ENCODE measurements around the gene EXOSC9.
A peak's percentile ranks its signal among the peaks of the same experiment; 100 is the strongest.

EXOSC9 gene

DNA sequence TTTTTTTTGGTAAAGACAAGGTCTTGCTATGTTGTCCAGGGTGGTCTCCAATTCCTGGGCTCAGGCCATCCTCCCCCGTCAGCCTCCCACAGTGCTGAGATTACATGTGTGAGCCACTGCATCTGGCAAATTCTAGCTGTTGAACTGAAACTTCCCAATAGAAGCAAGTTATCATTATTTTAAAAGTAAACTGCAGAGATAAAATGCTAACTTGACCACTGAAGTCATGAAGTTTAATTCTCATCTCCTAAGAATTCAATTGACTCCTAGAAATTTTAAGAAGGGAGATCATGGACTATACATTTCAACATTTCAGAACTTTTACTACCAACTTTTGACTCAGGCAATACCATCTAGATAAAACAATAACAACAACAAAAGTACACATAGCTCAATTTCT lies 11.7 kb upstream of the EXOSC9 start:
- DNase-seq (ENCODE audit: low read depth in 2 of 2), result no peak

DNA sequence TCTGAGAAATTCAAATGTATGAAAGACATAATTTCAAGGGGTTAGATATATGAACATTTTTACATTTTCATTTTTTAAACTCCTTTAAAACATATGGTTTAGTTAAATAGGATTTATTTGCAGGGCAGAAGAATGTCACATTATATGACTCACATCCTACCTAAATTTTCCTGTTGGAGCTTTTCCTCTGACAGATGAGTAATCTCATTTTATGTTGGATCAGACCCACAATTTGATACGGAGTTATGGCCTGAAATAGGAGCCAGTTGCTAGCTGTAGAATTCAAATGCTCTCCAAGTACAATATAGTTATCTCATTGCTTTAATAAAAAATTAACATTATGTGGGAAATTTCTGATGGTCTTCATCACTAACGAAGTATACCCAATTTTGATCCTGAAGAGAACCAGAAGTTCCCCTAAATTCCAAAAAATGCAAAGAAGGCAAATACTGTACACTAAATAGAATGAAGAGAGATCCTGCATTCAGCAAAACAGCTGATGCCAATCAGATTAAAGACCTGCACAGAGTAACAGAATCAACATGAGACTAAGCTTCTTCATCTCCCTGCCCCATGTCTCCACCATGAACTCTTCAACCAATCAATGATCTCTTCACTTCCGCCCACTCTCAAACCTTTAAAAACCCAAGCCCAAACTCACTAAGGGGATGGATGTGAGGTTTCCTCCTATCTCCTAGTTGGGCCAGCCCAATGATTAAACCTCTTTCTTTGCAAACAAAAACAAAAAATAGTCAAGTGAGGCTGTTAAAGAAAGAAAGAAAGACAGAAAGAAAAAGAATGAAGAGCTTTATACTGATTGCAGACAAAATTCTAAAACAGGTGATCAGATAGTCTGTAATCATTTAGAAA lies 10.9 kb upstream of the EXOSC9 start:
- DNase-seq (ENCODE audit: low read depth in 2 of 2), result no peak

DNA sequence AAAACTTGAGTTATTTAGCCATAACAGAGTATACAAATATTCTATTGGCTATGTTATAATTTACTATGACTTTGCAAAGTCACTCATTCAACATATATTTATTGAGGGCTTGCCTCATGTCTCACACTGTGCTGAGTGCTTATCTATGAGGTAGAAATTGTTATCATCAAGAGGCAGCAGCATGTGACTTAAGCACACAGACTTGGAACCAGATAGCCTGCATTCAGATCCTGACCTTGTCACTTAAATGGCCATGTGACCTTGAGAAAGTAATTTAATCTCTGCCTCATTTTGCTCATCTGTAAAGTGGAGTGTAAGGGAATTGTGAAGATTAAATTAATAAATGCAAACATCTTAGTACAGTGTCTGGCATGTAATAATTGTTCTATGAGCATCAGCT lies 10.1 kb upstream of the EXOSC9 start:
- no peak for DNase-seq (ENCODE audit: low read depth in 2 of 2)

DNA sequence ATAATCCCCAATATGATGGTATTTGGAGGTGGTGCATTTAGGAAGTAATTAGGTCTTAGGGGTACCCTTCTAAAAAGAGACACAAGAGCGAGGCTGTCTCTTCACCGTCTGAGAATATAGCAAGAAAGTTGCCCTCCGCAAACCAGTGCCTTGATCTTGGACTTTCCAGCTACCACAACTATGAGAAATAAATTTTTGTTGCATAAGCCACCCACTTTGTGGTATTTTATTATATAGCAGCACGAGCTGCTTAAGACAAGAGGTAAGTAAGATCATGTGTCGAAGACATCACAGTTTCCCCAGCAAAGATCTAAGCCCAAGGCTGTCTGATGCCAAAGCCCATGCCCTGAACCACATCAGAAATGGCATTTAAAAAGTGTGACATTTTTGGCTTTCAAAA lies 9.6 kb upstream of the EXOSC9 start:
- no peak for DNase-seq (ENCODE audit: low read depth in 2 of 2)

DNA sequence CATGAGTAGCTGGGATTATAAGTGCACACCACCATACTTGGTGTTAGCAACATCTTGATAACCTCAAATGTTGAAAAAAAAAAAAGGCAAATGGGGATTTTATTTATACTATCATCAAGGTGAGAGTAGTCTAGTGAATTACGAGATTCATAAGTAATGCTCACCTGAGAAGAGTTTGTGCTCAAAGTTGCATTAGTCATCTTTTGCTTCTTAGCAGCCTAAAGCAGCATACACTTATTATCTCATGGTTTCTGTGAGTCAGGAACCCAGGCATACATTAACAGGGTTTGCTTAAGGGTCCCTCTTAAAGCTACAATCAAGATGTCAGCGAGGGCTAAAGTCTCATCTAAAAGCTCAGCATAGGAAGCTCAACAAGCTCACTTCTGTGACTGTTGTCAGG lies 8.2 kb upstream of the EXOSC9 start:
- no peak for DNase-seq (ENCODE audit: low read depth in 2 of 2)

DNA sequence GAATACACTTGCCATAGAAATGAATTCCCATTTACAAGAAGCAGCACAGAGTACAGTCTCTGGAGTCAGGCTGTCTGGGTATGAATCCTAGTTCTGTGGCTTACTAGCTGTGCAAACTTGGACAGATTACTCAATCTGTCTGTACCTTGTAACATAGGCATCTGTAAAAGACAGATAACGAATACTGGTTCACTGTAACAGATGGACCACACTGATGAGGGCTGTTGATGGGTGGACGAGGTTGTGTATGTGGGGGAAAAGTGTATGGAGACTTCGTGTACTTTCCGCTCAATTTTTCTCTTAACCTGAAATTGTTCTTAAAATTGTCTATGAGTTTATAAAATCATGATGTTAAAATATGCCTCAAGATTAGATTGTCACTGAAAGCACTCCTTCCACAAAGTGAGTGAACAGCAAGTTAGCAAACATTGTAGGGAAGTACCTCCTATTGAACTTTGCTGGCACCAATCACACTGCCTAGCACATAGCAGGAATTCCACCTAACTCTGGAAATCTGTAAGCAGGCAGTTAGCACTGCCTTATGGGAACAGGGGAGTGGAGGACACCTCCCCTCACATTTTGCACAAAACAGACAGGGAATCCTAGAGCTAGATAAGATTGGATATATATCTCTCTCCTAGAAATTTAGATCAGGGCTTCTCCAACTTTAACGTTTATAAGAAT lies 6.5 kb upstream of the EXOSC9 start:
- DNase-seq (ENCODE audit: low read depth in 2 of 2), result no peak

DNA sequence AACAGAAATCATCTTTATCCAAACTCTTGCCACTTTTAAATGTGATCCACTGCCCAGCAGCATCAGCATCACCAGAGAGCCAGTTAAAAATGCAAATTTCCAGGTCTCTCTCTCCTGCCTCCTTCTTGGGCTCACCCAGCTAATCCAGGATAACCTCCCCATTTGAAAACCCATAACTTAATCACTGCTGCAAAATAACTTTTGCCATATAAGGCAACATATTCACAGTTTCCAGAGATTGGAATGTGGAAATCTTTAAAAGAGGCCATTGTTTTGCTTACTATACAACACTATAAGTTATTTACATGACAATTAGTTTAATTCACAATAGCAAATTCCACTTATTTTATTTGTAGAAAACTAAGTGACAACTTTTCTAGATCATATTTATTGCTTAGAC lies 4.8 kb upstream of the EXOSC9 start:
- DNase-seq (ENCODE audit: low read depth in 2 of 2), result no peak

DNA sequence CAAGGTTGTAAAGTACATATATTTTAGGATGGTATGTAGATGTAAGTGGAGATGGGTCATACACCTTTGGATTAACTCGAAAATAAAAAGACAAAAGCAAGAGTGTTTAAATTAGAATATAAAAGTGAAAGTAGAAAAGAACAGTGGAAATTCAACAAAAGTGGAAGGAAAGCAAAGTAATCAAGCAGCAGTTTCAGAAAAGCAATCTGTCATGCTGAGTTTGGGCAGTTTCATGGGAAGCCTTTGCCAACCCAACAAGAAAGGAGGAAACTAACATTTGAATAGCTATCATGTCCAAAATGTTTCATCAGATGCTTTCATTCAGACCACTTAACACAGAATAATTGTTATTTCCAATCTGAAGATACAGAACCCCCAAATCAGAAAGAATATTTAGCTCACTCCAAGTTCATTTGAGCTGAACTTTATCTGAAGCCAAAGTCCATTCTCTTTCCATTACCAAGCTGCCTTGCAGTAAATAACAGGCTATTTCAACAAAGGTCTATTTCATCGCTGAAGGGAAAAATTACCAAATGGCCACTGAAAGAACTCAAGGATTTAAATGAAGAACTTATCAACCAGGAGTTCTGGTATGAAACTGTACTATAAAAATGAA lies 1.8 kb upstream of the EXOSC9 start:
- no peak for DNase-seq (ENCODE audit: low read depth in 2 of 2)

DNA sequence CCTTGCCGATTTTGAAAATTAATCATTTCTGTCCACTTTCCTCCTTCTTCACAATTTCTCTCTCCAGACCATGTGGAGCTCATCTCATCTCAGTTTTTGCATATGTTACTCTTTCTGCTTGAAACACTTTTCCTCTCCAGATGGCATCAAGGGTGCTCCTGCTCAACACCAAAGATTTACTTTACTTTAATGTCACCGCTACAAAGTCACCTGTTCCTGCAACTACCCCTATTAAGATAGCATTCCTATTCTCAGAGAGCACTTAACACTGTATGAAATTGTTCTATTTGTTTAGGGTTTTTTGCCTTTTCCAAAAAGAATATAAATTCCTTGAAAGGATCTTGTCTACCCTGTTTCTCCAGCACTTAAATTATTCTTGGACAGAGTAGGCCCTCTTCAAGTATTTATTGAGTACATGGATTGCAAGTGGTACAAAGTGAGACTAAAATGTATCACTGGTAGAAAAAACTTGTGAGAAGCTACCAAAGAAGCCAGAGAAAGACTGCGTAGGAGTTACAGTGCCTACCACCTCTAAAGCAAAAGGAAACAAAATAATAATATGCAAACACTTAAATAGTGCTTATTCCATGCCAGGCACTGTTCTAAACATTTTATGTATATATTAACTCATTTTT lies 1.1 kb upstream of the EXOSC9 start:
- DNase-seq (ENCODE audit: low read depth in 2 of 2), result no peak

DNA sequence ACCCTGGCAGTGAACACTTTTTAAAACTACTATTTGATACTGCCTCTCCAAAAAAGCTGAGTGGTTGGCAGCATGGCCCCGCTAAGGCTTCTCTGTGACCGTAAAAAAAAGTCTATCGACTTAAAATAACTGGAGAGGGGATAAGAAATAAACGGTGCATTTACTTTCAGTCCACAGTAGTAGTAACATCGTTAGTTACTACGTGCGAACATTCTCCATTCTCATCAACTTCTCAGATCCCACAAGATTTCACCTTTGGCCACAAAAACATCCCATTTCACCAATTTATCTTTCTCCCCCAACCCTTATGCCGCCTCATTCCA lies 524 bp upstream of the EXOSC9 start:
- no peak for DNase-seq (ENCODE audit: low read depth in 2 of 2)

DNA sequence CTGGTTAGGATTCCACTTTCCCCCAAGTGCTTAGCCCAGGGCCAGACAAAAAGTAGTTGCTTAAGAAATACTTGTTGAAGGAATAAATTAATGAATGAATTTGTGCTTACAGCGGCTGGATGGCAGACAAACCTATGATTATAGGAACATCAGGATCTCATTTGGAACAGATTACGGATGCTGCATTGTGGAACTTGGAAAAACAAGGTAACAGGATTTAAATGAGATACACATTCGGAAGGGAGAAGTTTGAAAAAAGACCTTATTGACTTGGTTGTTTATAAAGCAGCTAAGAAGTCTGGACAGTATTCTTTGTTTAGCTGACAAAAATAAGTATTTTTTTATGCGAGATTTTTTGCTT lies 572 bp downstream of the EXOSC9 start:
- no peak for DNase-seq (ENCODE audit: low read depth in 2 of 2)

DNA sequence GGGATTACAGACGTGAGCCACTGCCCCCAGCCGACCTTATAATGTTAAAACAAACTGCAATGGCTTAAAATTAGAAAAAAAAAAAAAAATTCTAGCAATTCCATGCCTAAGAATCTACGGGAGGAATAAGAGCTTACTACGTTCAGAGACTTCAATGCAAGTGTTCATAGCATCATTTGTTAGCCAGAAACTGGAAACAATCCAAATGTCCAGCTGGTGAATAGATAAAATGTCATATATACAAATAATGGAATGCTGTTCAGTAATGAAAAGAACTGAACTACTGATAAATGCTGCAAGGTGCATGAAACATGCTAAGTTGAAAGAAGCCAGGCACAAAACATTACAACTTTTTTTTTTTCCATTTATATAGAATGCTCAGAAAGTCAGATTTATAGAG lies 5.3 kb downstream of the EXOSC9 start:
- no peak for DNase-seq (ENCODE audit: low read depth in 2 of 2)

DNA sequence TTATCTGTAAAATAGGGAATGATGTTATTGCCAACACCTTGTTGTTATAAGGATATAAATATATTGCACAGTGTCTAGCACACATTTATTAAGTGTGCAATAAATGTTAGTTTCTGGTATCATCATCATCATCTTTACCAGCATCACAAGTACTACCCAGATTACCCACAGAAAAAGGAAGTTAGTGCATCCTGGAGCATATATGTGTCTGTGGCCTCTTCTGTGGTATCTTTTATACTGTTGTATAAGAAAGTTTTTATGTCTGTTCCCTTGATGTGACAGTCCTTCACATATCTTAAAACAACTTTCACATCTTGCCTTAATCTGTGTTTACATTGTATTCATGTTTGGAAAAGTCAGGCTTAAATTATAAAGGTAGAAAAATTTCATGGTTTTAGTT lies 10.0 kb downstream of the EXOSC9 start:
- no peak for DNase-seq (ENCODE audit: low read depth in 2 of 2)

DNA sequence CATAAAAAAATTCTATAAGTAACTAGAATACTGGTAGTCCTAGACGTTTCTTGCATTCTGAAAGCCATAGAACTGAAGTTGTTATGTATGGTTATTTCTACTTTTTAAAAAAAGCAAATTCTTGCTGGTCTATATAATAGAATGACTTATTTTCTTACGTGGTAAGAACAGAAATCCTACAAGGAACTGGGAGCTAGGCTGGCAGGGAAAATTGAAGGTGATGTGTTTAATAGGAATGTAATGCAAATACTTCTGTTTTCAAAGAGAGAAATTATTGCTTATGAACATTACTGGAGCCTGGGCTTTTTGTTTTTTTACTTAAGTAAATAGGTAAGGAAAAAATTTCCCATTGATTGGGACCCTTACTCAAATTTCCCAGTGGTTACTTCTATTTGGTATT lies 13.6 kb downstream of the EXOSC9 start:
- DNase-seq (ENCODE audit: low read depth in 2 of 2), result no peak

DNA sequence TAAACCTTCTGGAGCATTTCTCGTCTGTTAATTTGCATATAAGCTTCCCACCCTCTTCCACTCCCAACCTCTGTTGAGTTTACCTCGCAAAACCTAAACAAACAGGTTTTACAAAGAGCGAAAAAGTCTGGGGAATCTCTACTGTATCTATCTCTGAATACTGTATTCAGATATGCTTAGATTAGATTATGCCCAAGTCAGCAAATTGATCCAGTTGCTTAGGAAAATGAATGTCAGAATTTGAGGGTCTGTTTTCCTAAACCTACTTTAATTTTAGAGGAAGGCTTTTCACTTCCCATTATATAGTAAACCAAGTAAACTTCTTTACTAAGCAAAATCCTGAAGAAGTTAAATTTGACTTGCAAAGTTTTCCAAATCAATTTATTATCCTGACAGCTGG lies 15.9 kb downstream of the EXOSC9 start:
- no peak for DNase-seq (ENCODE audit: low read depth in 2 of 2)

DNA sequence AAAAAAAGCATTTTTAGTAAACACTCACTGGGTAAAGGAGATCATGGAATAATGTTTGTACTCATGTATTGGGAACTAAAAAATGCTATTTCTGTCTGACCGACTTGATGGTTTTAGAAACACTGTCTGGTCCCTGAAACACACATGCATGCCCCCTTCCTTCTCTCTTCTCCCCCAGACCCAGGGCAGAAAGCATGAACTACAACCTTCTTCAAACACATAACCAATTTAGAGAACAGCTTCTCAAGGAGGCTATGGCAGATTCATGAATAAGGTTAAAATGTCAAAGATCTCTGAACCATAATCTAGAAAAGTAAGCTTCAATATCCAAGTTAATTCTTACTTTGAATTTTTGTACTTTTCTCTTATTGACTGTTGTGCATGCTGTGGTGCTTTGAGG lies 16.6 kb downstream of the EXOSC9 start:
- no peak for DNase-seq (ENCODE audit: low read depth in 2 of 2)

DNA sequence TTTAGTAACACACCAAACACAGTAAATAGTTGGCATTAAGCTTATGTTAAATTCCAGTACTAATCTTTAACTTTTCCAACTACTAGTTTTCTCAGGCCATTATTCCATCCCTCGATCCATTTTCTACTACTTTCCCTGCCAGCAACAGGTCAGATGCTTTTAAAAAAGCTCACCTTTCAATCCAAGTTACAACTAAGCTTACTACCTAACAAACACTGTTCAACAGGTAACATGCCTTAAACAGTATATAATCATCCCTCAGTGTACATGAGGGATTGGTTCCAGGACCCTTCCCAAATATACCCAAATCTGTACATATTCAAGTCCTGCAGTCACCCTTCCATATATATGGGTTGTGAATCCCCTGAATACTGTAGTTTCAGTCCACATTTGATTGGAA lies 17.1 kb downstream of the EXOSC9 start:
- no peak for DNase-seq (ENCODE audit: low read depth in 2 of 2)

DNA sequence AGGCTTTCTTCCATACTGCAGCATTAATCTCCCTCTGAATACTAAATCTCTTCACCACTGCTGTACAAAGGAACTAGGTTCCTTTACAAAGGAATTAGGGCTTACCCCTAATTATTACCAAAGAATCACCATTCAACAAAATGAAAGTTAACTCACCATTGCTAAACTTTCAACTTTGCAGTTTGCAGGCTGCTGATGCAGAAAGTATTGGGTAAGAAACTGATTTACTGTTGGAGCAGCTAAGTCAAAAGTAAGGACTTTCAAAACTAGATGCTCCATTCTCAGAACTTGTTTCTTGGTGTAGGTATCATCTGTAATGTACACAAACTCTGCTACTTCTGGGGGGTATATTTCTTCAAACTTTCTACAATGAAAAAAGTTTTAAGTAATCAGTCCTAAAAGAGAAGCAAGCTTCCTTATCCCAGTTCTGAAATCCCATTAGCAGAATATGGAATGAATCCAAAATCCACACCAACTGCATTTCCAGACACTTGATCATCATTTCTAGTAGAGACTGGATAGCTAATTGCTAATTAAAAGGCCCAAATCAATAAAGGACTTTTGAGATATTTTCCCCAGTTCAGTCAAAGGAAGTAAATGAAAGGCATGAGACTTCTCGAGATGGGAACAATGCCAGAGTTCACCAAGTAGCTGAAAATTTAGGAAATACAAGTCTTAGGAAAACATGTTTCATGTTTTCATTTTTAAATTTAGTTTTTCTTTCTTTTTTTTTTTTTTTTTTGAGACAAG lies 18.3 kb downstream of the EXOSC9 start:
- DNase-seq (ENCODE audit: low read depth in 2 of 2), result no peak

DNA sequence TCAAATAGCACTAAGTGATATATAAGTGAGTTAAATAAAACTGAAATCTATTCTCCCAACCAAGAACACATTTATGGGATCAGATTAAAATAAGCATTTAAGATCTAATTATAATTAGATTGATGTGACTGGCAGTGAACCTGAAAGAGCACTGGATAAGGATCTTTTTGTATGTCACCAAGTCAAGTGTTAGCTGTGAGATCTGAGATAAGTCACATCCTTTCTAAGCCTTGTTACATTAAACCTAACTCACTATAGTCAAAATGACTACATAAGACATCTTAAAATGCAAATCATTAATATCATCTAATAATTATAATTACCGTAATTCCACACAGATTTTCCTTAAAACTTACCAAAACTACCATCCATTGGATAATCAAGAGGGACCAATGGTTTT lies 20.9 kb downstream of the EXOSC9 start:
- DNase-seq (ENCODE audit: low read depth in 2 of 2), result no peak

DNA sequence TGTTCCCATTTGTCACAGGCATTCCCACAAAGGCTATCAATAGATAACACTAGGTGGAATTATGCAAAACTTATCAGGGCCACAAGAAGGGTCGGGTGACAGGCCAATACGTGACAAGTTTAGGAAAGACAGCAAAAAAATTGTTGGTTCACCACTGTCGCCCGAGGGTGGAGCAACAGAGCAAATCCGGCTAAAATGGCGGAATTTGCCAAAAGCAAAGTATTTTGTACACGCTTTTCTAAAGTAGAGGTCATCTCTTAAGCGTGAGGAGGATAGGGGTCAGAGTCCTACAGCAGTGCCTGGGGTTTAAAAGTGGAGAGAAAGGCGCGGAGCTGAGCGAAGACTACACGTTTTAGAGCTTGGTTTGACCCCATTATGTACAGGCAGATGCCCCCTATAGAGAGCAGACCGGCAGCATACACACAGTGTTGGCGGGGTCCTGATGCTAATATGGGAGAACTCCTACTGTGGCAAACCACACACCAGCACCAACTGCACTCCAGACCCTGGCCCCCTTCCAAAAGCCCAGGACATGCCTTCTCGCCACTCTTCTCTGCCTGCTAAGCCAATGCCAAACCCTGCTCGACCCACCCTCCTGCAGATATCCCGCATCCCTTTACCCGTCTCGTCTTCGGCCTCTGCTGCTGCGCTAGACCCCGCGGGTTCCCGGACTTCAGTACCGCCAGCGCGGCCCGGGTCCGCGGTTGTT lies 21.8 kb downstream of the EXOSC9 start:
- DNase-seq (ENCODE audit: low read depth in 2 of 2), result peak; percentile 24 to 32

DNA sequence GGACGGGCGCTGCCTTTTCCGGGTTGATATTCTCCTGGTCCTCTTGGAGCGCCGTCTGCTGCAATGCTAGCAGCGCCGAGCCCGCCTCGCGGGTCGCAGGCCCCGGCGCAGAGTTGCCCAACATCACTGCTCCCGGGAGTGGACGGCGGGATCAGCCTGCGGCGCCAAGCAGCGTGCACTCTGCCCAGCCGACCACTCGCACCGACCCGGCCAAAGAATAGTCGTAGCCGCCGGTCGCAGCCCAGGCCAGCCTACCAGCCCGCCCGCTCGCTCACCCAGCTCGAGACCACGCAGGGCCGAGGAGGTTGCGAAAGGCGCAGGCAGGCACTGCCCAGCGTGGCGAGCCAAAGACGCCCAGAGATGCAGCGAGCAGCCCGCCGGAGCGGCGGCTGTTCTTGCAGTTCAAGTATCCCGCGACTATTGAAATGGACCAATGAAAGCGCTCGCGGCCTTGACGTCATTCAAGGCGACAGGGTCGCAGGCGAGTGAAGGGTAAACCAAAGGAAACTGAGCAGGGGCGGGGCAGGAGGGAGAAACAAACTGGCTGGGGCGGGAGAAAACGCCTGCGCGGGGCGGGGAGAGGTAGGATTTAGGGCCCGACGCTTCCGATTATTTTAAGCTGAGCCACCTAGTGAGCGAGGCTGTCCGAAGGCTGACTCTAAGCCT lies 22.5 kb downstream of the EXOSC9 start, which contains the start of gene CCNA2:
CCNA2 (minus strand) TSS at position 379 of the 666 bp plus-strand sequence; CDS start at position 124, 255 bp downstream.
- DNase-seq (ENCODE audit: low read depth in 2 of 2), result peak; percentile 94 to 95

Data from stimulated activated CD4-positive, alpha-beta T cell treated with anti-CD3 and anti-CD28 coated beads, Interleukin-15, amount 100 ng/mL, for 48 hours (primary cell).